H1 (cell line): ENCODE results near the gene MTMR2. TPM values are rescaled to one million over a fixed set of nuclear protein-coding genes. Genes with fewer than 3 reads are reported as not detected.

ENCODE experiments used
- CTCF ChIA-PET: fragments of 300-600 bp; sonication (Branson Sonifier 250); formaldehyde crosslinking; loops from one replicate; lab custom pipeline; 2021; ENCODE audit not compliant: partially characterized antibody; lab: Charles Lee
- POLR2A ChIA-PET: fragments of 300-600 bp; sonication (Branson Sonifier 250); formaldehyde crosslinking; loops from one replicate; lab custom pipeline; 2021; ENCODE audit warnings: inconsistent platforms; ENCODE audit not compliant: partially characterized antibody; lab: Charles Lee
- DNase-seq, 2 experiments: peaks; one replicate each; pipeline versions ENCODE4 v3.0.0 to v3.0.0-alpha.2; 2010 to 2022; ENCODE audit warnings: low spot score in 2 of 2, low read depth in 1 of 2, mixed read lengths in 1 of 2
- FAIRE-seq: peaks from 2 replicates; lab custom pipeline; 2011; peaks lifted over from hg19 to GRCh38; lab: Jason Lieb, UNC
- H2AFZ ChIP-seq: 2 replicates; pipeline ENCODE4 v1.8.1; 2012; ENCODE audit warnings: low read length, inconsistent platforms
- H2AK5ac ChIP-seq: 2 replicates; pipeline ENCODE4 v1.6.1; 2013; ENCODE audit warnings: low read depth, low read length
- H2BK120ac ChIP-seq: replicated peaks from 2 replicates; pipeline ENCODE3; 2013; ENCODE audit warnings: low read depth, low read length, inconsistent platforms
- H2BK12ac ChIP-seq: 2 replicates; pipeline ENCODE4 v1.6.1; 2013; ENCODE audit warnings: low read depth, low read length
- H2BK15ac ChIP-seq: 2 replicates; pipeline ENCODE4 v1.6.1; 2013; ENCODE audit warnings: low read length
- H2BK20ac ChIP-seq: 2 replicates; pipeline ENCODE4 v1.6.1; 2013; ENCODE audit warnings: low read length
- H2BK5ac ChIP-seq: 2 replicates; pipeline ENCODE4 v1.6.1; 2013; ENCODE audit warnings: low read depth, low read length
- H3K14ac ChIP-seq: 2 replicates; pipeline ENCODE4 v1.6.1; 2013; ENCODE audit warnings: inconsistent platforms; ENCODE audit not compliant: insufficient read length
- H3K18ac ChIP-seq: 2 replicates; pipeline ENCODE4 v1.6.1; 2013; ENCODE audit warnings: low read length; ENCODE audit errors: extremely low read depth
- H3K23ac ChIP-seq: 2 replicates; pipeline ENCODE4 v1.6.1; 2013; ENCODE audit warnings: inconsistent platforms; ENCODE audit not compliant: insufficient read length
- H3K23me2 ChIP-seq: 2 replicates; pipeline ENCODE4 v1.6.1; 2013; ENCODE audit warnings: low read depth, low read length
- H3K27ac ChIP-seq: 2 replicates; pipeline ENCODE4 v1.6.1; 2011; ENCODE audit warnings: low read depth, low read length, inconsistent platforms
- H3K27me3 ChIP-seq, 4 experiments: replicated peaks in 1 of 4; 1 replicate in 1 of 4; 2 replicates in 3 of 4; pipeline versions ENCODE4 v1.6.1 to v1.8.1; 2011 to 2013; ENCODE audit warnings: low read length in 3 of 4, mild to moderate bottlenecking in 3 of 4, inconsistent platforms in 2 of 4, mixed read lengths in 2 of 4, moderate library complexity in 1 of 4; ENCODE audit not compliant: control insufficient read depth in 3 of 4, insufficient read depth in 3 of 4; ENCODE audit errors: extremely low read depth in 1 of 4
- H3K36me3 ChIP-seq, 4 experiments: 2 replicates each; pipeline versions ENCODE4 v1.6.1 to v1.8.1; 2011 to 2013; ENCODE audit warnings: mild to moderate bottlenecking in 4 of 4, low read length in 3 of 4, moderate library complexity in 2 of 4, control low read depth in 1 of 4, inconsistent platforms in 1 of 4; ENCODE audit not compliant: insufficient read depth in 4 of 4, control insufficient read depth in 2 of 4
- H3K4ac ChIP-seq: replicated peaks from 2 replicates; pipeline ENCODE3; 2013; ENCODE audit warnings: low read length, low read depth, mixed read lengths, inconsistent platforms; ENCODE audit not compliant: insufficient read length
- H3K4me1 ChIP-seq, 4 experiments: replicated peaks in 1 of 4; 1 replicate in 1 of 4; 2 replicates in 3 of 4; pipeline versions ENCODE4 v1.6.1 to v1.8.1; 2011 to 2013; ENCODE audit warnings: low read length in 3 of 4, inconsistent platforms in 2 of 4, mixed read lengths in 1 of 4; ENCODE audit not compliant: insufficient read depth in 4 of 4, control insufficient read depth in 3 of 4
- H3K4me2 ChIP-seq, 2 experiments: 2 replicates each; pipeline versions ENCODE4 v1.6.1 to v1.8.1; 2011 to 2013; ENCODE audit warnings: low read depth in 2 of 2, low read length in 2 of 2, control low read depth in 1 of 2, inconsistent platforms in 1 of 2, mild to moderate bottlenecking in 1 of 2; ENCODE audit not compliant: insufficient read depth in 1 of 2
- H3K4me3 ChIP-seq, 4 experiments: fragments of 200-600, 300-600 bp in 1 of 4; sonication (generic), shearing (Covaris generic), sonication (Bioruptor Twin) in 1 of 4; 2 replicates each; pipeline versions ENCODE4 v1.5.1 to v1.8.1; 2011 to 2016; ENCODE audit warnings: low read length in 4 of 4, low read depth in 3 of 4, control low read depth in 2 of 4, inconsistent platforms in 2 of 4, mild to moderate bottlenecking in 2 of 4, mixed read lengths in 1 of 4, moderate library complexity in 1 of 4; ENCODE audit not compliant: insufficient read depth in 2 of 4; ENCODE audit errors: extremely low read depth in 1 of 4
- H3K56ac ChIP-seq: replicated peaks from 2 replicates; pipeline ENCODE3; 2013; ENCODE audit warnings: low read depth, mild to moderate bottlenecking, mixed read lengths, low read length, inconsistent platforms; ENCODE audit not compliant: insufficient read length
- H3K79me1 ChIP-seq: 2 replicates; pipeline ENCODE4 v1.6.1; 2013; ENCODE audit warnings: low read depth, low read length, control low read depth
- H3K79me2 ChIP-seq, 2 experiments: 2 replicates each; pipeline versions ENCODE4 v1.6.1 to v1.8.1; 2012 to 2013; ENCODE audit warnings: low read length in 2 of 2, mild to moderate bottlenecking in 2 of 2, inconsistent platforms in 1 of 2; ENCODE audit not compliant: insufficient read depth in 2 of 2, control insufficient read depth in 1 of 2
- H3K9ac ChIP-seq, 4 experiments: replicated peaks in 1 of 4; 1 replicate in 1 of 4; 2 replicates in 3 of 4; pipeline versions ENCODE4 v1.6.1 to v1.8.1; 2011 to 2013; ENCODE audit warnings: low read depth in 3 of 4, low read length in 3 of 4, control low read depth in 2 of 4, mild to moderate bottlenecking in 2 of 4, moderate library complexity in 2 of 4, inconsistent platforms in 1 of 4; ENCODE audit errors: extremely low read depth in 1 of 4
- H3K9me3 ChIP-seq, 2 experiments: 2 replicates each; pipeline versions ENCODE4 v1.6.1 to v1.8.1; 2012 to 2013; ENCODE audit warnings: mild to moderate bottlenecking in 2 of 2, moderate library complexity in 2 of 2, control low read depth in 1 of 2, inconsistent platforms in 1 of 2, low read depth in 1 of 2, low read length in 1 of 2, mixed read lengths in 1 of 2; ENCODE audit not compliant: insufficient read depth in 2 of 2
- H4K20me1 ChIP-seq, 2 experiments: replicated peaks in 1 of 2; 2 replicates each; pipeline versions ENCODE3 to v1.8.1; 2011 to 2013; ENCODE audit warnings: inconsistent platforms in 2 of 2, low read length in 2 of 2, mild to moderate bottlenecking in 1 of 2; ENCODE audit not compliant: insufficient read depth in 2 of 2, control insufficient read depth in 1 of 2
- H4K5ac ChIP-seq: 2 replicates; pipeline ENCODE4 v1.6.1; 2013; ENCODE audit warnings: low read length, low read depth, mixed read lengths, inconsistent platforms; ENCODE audit not compliant: insufficient read length
- H4K8ac ChIP-seq: 2 replicates; pipeline ENCODE4 v1.8.0; 2013; ENCODE audit warnings: mild to moderate bottlenecking, moderate library complexity, low read length, inconsistent platforms; ENCODE audit not compliant: insufficient read depth; ENCODE audit errors: extremely low read depth
- H4K91ac ChIP-seq: replicated peaks from 2 replicates; pipeline ENCODE3; 2013; ENCODE audit warnings: low read length, mixed read lengths, inconsistent platforms; ENCODE audit not compliant: insufficient read length
- CHD2 ChIP-seq: IDR thresholded peaks from 2 replicates; pipeline ENCODE4 v1.6.1; 2012; ENCODE audit warnings: low read length, improper control_type of control experiment
- SIN3A ChIP-seq, 2 experiments: IDR thresholded peaks in 1 of 2; conservative IDR thresholded peaks in 1 of 2; 2 replicates each; pipeline ENCODE4 v1.6.1; 2011 to 2012; ENCODE audit warnings: low read length in 2 of 2, improper control_type of control experiment in 1 of 2, low read depth in 1 of 2, mild to moderate bottlenecking in 1 of 2
- WGBS, 2 experiments: shearing (Covaris generic) in 1 of 2; methylation state at CpG; one replicate each; pipeline versions ENCODE4 v1.1.6 to v1.1.7; 2013 to 2015; ENCODE audit warnings: low lambda C conversion rate in 2 of 2, mixed read lengths in 2 of 2, inconsistent platforms in 1 of 2, low coverage in 1 of 2, missing lambda C conversion rate in 1 of 2; ENCODE audit not compliant: insufficient replicate concordance in 2 of 2, insufficient coverage in 1 of 2, insufficient read length in 1 of 2; ENCODE audit errors: extremely low coverage in 1 of 2, missing lambda C conversion rate in 1 of 2; 5-methylcytosine and 5-hydroxymethylcytosine counted together
- polyA plus RNA-seq, 7 experiments: library from polyadenylated mRNA; depleted of rRNA in 3 of 7; stranded (reverse) in 5 of 7; unstranded in 2 of 7; fragments of >200 nt in 5 of 7; fragments of 200-250 nt in 2 of 7; gene quantifications; 1 replicate in 5 of 7; 2 replicates in 1 of 7; 4 replicates in 1 of 7; pipeline versions ENCODE4 v1.2.1 to v1.2.3, GENCODE V29; 2011 to 2013; ENCODE audit warnings: missing spikeins in 2 of 7, mixed read lengths in 2 of 7
- total RNA-seq: library from RNA; stranded (reverse); fragmentation: NEBNext Ultra II Directional; extraction: Animal tissue kit (Norgen Biotek cat#: 25700); gene quantifications from 2 replicates; pipeline ENCODE4 v1.2.1, GENCODE V29; 2021

Gene MTMR2
- total and polyA plus RNA-seq, 2 of the 8 experiments (the other 6 are each of a cell fraction or from before 2014, with no cell fraction given), result 16.7 to 52.9 TPM

DNA sequence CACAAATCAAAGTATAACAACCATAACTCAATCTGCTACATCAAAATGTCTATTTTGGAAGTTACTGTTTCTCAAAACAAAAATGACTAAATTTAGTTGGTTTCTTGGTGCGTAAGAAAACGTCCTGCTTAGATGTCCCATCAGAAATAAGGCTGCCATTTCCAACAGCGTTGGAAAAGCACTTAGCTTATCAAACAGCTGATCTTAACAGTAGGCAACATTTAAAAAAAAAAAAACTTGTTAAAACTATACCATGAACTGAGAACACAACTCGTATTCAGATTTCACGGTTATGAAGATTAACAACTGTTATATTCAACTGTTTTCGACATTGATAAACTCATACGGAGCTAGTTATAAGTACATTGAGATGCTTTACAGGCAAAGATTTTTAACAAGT is 131.2 kb downstream of the MTMR2 start:
- Histone ChIP-seq H4K20me1 (peaks cover 2 to 7% of the 10 kb centered on the region in 2 experiments), H3K27ac (no peak overlapping the region)

More for the DNA sequence above, 131.2 kb downstream of the MTMR2 start:
- no peak overlapping the region for H2BK12ac ChIP-seq
- CTCF ChIA-PET, result interaction anchor here (1.3 to 3.1 kb wide), 3 partner anchors 43 to 641 kb away, joined by 3 to 9 read pairs (median 5); no protein-coding TSS in a partner anchor
- H2BK120ac ChIP-seq, result no peak overlapping the region
- no peak overlapping the region for H2AFZ ChIP-seq
- H3K4me3 ChIP-seq, result no peak overlapping the region; a peak in 1 of 8 replicates
- no peak overlapping the region for H4K8ac ChIP-seq
- peaks cover 0 to under 1% (median 0%) of the 10 kb centered on the region in 4 experiments; a peak in 1 of 8 replicates for H3K36me3 ChIP-seq
- no peak overlapping the region for H4K91ac ChIP-seq
- H2BK15ac ChIP-seq, result no peak overlapping the region
- no peak for FAIRE-seq
- no peak overlapping the region for H4K5ac ChIP-seq
- peaks cover 4% of the 10 kb centered on the region; the same call in 1 of the 2 replicates for H3K79me1 ChIP-seq
- no peaks in the 10 kb centered on the region for H3K9me3 ChIP-seq
- no peak overlapping the region for H3K23ac ChIP-seq
- no peaks in the 10 kb centered on the region for H3K27me3 ChIP-seq
- 94% methylated on average over 7 of the region's 7 CpGs; no CpG with 5 or more reads in 1 of the 2 experiments for WGBS, 2 experiments
- no peak for TF ChIP-seq SIN3A (conservative IDR thresholded peaks at IDR 0.05 in 1 of 2, IDR thresholded peaks at IDR 0.05 in 1 of 2; ENCODE audit: low read depth in 1 of 2, low read length in 2 of 2)
- no peak for TF ChIP-seq CHD2
- H3K14ac ChIP-seq, result no peak overlapping the region
- H3K4ac ChIP-seq, result no peak overlapping the region
- no peak overlapping the region for H2AK5ac ChIP-seq
- no peak for DNase-seq
- H3K56ac ChIP-seq, result no peak overlapping the region
- H3K23me2 ChIP-seq, result peaks cover 6% of the 10 kb centered on the region
- POLR2A ChIA-PET, result no interaction called here
- peaks cover 18 to 83% of the 10 kb centered on the region in 2 experiments for H3K79me2 ChIP-seq
- H2BK5ac ChIP-seq, result no peak overlapping the region
- H2BK20ac ChIP-seq, result no peak overlapping the region
- no peak overlapping the region for H3K18ac ChIP-seq
- H3K4me2 ChIP-seq, result peak overlapping the region in 1 of 2 experiments; percentile 68; a peak in 1 of 4 replicates
- peak overlapping the region in 1 of 4 experiments; percentile 42; a peak in 1 of 7 replicates for H3K9ac ChIP-seq
- H3K4me1 ChIP-seq, result peaks cover 0 to 9% (median 0%) of the 10 kb centered on the region in 4 experiments; a peak in 1 of 7 replicates
